Spleen (tissue), 7 donors: ENCODE results near the gene FKRP.

Experiments used
- CTCF ChIP-seq, 11 experiments: fragments of 200-600 bp in 7 of 11; fragments of 450-650 bp in 4 of 11; sonication (generic) in 4 of 11; IDR thresholded peaks in 8 of 11; conservative IDR thresholded peaks in 3 of 11; 1 replicate in 7 of 11; 2 replicates in 4 of 11; pipeline versions ENCODE4 v1.4.0 to v1.8.0; 2016 to 2021; ENCODE audit warnings: antibody characterized with exemption in 11 of 11, inconsistent platforms in 4 of 11, mild to moderate bottlenecking in 1 of 11
- POLR2A ChIP-seq, 3 donors: fragments of 450-650 bp; IDR thresholded peaks; one replicate each; pipeline ENCODE4 v1.5.1; 2017; ENCODE audit warnings: antibody characterized with exemption in 3 of 3, mild to moderate bottlenecking in 1 of 3
- POLR2AphosphoS5 ChIP-seq, 3 donors: sonication (generic); formaldehyde crosslinking; IDR thresholded peaks; one replicate each; pipeline ENCODE4 v1.5.1; 2017; ENCODE audit warnings: antibody characterized with exemption in 3 of 3
- donor health status: DM: no; HTN: no; CAD: no; lungs with moderate emphysema.
- donor health status: DM: no; HTN: no; CAD: no.
- donor health status: DM: no; HTN: no; CAD: no.

- TF ChIP-seq POLR2A (IDR thresholded peaks at IDR 0.05) (no peak), CTCF (IDR thresholded peaks at IDR 0.05 in 8 of 11, conservative IDR thresholded peaks at IDR 0.05 in 3 of 11) (peak in 1 of 11 experiments; percentile 40), POLR2AphosphoS5 (IDR thresholded peaks at IDR 0.05) (peak in 2 of 3 donors; percentile 69 to 71)
These were observed 12.7 kb upstream of the FKRP start for GRCh38 chr19:46732966-46733689.
